Smooth muscle cell of the coronary artery (primary cell): Measurements from ENCODE around the gene GALR3. TPM values are rescaled to one million over a fixed set of nuclear protein-coding genes. Genes with fewer than 3 reads are reported as not detected.

Experiments
- total RNA-seq: library from RNA; depleted of rRNA; stranded (reverse); fragments of >200 nt; gene quantifications from 2 replicates; pipeline ENCODE4 v1.2.3, GENCODE V29; 2014; ENCODE audit warnings: low replicate concordance

Gene GALR3, protein sequence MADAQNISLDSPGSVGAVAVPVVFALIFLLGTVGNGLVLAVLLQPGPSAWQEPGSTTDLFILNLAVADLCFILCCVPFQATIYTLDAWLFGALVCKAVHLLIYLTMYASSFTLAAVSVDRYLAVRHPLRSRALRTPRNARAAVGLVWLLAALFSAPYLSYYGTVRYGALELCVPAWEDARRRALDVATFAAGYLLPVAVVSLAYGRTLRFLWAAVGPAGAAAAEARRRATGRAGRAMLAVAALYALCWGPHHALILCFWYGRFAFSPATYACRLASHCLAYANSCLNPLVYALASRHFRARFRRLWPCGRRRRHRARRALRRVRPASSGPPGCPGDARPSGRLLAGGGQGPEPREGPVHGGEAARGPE
- total RNA-seq = not detected in 2 replicates

DNA sequence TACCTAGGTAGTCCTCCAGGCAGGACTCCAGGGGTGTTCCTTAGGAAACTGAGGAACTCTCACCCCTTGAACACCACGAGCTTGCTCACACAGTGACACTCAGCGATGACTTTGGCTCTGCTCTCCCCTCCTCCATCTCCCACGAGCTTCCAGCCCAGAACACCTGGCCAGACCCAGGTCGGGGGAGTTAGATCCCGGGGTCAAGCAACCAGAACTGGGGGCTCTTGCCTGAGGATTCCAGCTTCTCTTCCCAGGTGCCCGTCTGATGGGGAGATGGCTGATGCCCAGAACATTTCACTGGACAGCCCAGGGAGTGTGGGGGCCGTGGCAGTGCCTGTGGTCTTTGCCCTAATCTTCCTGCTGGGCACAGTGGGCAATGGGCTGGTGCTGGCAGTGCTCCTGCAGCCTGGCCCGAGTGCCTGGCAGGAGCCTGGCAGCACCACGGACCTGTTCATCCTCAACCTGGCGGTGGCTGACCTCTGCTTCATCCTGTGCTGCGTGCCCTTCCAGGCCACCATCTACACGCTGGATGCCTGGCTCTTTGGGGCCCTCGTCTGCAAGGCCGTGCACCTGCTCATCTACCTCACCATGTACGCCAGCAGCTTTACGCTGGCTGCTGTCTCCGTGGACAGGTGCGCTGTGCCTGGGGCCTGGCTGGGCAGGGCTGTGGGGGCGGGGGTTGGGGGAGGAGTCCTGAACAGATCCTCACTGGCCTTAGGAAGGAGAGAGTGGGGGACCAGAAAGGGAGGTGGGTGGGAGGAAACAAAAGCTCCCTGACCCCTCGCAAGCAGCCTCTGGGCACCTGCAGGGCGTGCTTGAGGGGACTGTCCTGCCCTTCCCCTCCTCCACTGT lies at the start of gene GALR3:
TSS of gene GALR3 (plus strand) at position 249 of the 852 bp plus-strand sequence. CDS start at position 274, 25 bp downstream.

GRCh38 chr22:37807410-37808293 lies 15.5 kb upstream of the GALR3 start, which contains the start of gene GCAT:
Gene GCAT (plus strand): TSS chr22:37807934. CDS start chr22:37807968, 34 bp downstream.

GRCh38 chr22:37849089-37849751 lies 26.0 kb downstream of the GALR3 start, which contains the start of gene EIF3L:
Gene EIF3L (plus strand): TSS chr22:37849419. CDS start chr22:37849450, 31 bp downstream.

Other genes with a start within 250 kb of the GALR3 start
- not detected in 2 replicates for gene LGALS2, start 243.3 kb upstream of the GALR3 start, total RNA-seq
- gene GGA1, start 214.5 kb upstream of the GALR3 start, total RNA-seq = 29.8 and 30.0 TPM in 2 replicates
- 7.6 and 8.0 TPM in 2 replicates for gene SH3BP1, start 183.7 kb upstream of the GALR3 start, total RNA-seq
- 2.5 and 8.1 TPM in 2 replicates for gene PDXP, start 164.7 kb upstream of the GALR3 start, total RNA-seq
- 13,609 and 14,050 TPM in 2 replicates for gene LGALS1, start 147.7 kb upstream of the GALR3 start, total RNA-seq
- gene NOL12, start 137.0 kb upstream of the GALR3 start, total RNA-seq = 22.2 and 27.7 TPM in 2 replicates
- gene TRIOBP, start 126.3 kb upstream of the GALR3 start, total RNA-seq = 90.2 and 131 TPM in 2 replicates
- gene GCAT, start 15.4 kb upstream of the GALR3 start, total RNA-seq = 12.1 and 37.7 TPM in 2 replicates
- gene ANKRD54, start 21.0 kb downstream of the GALR3 start, total RNA-seq = 17.7 and 36.4 TPM in 2 replicates
- 340 and 461 TPM in 2 replicates for gene EIF3L, start 26.0 kb downstream of the GALR3 start, total RNA-seq
- gene MICALL1, start 82.9 kb downstream of the GALR3 start, total RNA-seq = 13.9 and 14.7 TPM in 2 replicates
- 0.15 and 0.35 TPM in 2 replicates for gene C22orf23, start 130.2 kb downstream of the GALR3 start, total RNA-seq
- gene POLR2F, start 130.3 kb downstream of the GALR3 start, total RNA-seq = 106 and 108 TPM in 2 replicates
- gene SOX10, start 161.2 kb downstream of the GALR3 start, total RNA-seq = not detected in 2 replicates
- 12.1 and 15.7 TPM in 2 replicates for gene PICK1, start 234.0 kb downstream of the GALR3 start, total RNA-seq